CD4-positive, alpha-beta T cell treated with Interleukin-6 for 4 hours (primary cell): ENCODE measurements around the gene ALDH3A1.

Source experiments
- DNase-seq: peaks from one replicate; pipeline ENCODE4 v3.0.0-alpha.2; 2020; ENCODE audit warnings: mixed read lengths

The ALDH3A1 gene

GRCh38 chr17:19759568-19760549 lies 11.8 kb upstream of the ALDH3A1 start:
- DNase-seq, result no peak

- DNase-seq, result no peak
Measured at GRCh38 chr17:19757536-19758180, 9.6 kb upstream of the ALDH3A1 start.

- no peak for DNase-seq
Measured at GRCh38 chr17:19756546-19756945, 8.4 kb upstream of the ALDH3A1 start.

- no peak for DNase-seq
Measured at GRCh38 chr17:19755821-19756510, 7.9 kb upstream of the ALDH3A1 start.

- DNase-seq, result no peak
Measured at GRCh38 chr17:19755392-19755791, 7.3 kb upstream of the ALDH3A1 start.

- no peak for DNase-seq
Measured at GRCh38 chr17:19753661-19754463, 5.8 kb upstream of the ALDH3A1 start.

GRCh38 chr17:19753051-19753509 lies 5.0 kb upstream of the ALDH3A1 start:
- DNase-seq, result no peak

- no peak for DNase-seq
Measured at GRCh38 chr17:19752216-19753050, 4.3 kb upstream of the ALDH3A1 start.

GRCh38 chr17:19750835-19751234 lies 2.7 kb upstream of the ALDH3A1 start:
- no peak for DNase-seq

- DNase-seq, result no peak
Measured at GRCh38 chr17:19750020-19750572, 2.0 kb upstream of the ALDH3A1 start.

GRCh38 chr17:19748807-19749193 lies 702 bp upstream of the ALDH3A1 start:
- no peak for DNase-seq

- no peak for DNase-seq
Measured at GRCh38 chr17:19747159-19747719, 859 bp downstream of the ALDH3A1 start.

GRCh38 chr17:19746517-19746916 lies 1.6 kb downstream of the ALDH3A1 start:
- no peak for DNase-seq

GRCh38 chr17:19744922-19745757 lies 3.0 kb downstream of the ALDH3A1 start:
- DNase-seq, result peak; percentile 89

GRCh38 chr17:19744492-19744891 lies 3.6 kb downstream of the ALDH3A1 start:
- DNase-seq, result peak; percentile 9

- DNase-seq, result no peak
Measured at GRCh38 chr17:19743101-19744100, 4.7 kb downstream of the ALDH3A1 start.

- DNase-seq, result no peak
Measured at GRCh38 chr17:19742495-19742894, 5.6 kb downstream of the ALDH3A1 start.

GRCh38 chr17:19741832-19742457 lies 6.2 kb downstream of the ALDH3A1 start:
- DNase-seq, result no peak
